KMS-11 (cell line): ENCODE results near the gene ITGB5.

ENCODE experiments used
- H2AFZ ChIP-seq: fragments of 200-600 bp; sonication (generic); 2 replicates; pipeline ENCODE4 v1.6.1; 2016; ENCODE audit warnings: antibody characterized with exemption, mixed run types, low read depth
- H3K27ac ChIP-seq: fragments of 200-600 bp; sonication (generic); 2 replicates; pipeline ENCODE4 v1.6.1; 2016; ENCODE audit warnings: mild to moderate bottlenecking, mixed run types
- H3K27me3 ChIP-seq: fragments of 200-600 bp; sonication (generic); 2 replicates; pipeline ENCODE4 v1.6.1; 2017; ENCODE audit warnings: mild to moderate bottlenecking, low read depth, mixed run types, moderate library complexity; ENCODE audit not compliant: insufficient read depth
- H3K36me3 ChIP-seq: fragments of 200-600 bp; sonication (generic); 2 replicates; pipeline ENCODE4 v1.6.1; 2017; ENCODE audit warnings: mild to moderate bottlenecking, mixed run types; ENCODE audit not compliant: insufficient read depth
- H3K4me1 ChIP-seq: fragments of 200-600 bp; sonication (generic); 2 replicates; pipeline ENCODE4 v1.6.1; 2016; ENCODE audit warnings: mild to moderate bottlenecking, low read depth, mixed run types; ENCODE audit not compliant: poor library complexity, severe bottlenecking
- H3K4me2 ChIP-seq: fragments of 200-600 bp; sonication (generic); 2 replicates; pipeline ENCODE4 v1.7.0; 2016; ENCODE audit warnings: mild to moderate bottlenecking, mixed run types
- H3K4me3 ChIP-seq: fragments of 200-600 bp; sonication (generic); IDR thresholded peaks from 2 replicates; pipeline ENCODE4 v1.6.1; 2017; ENCODE audit warnings: low read depth, low read length, mixed read lengths; ENCODE audit not compliant: insufficient read depth
- H3K79me2 ChIP-seq: fragments of 200-600 bp; sonication (generic); 2 replicates; pipeline ENCODE4 v1.6.1; 2016; ENCODE audit warnings: low read depth, mixed run types; ENCODE audit not compliant: insufficient read depth
- H3K9ac ChIP-seq: fragments of 200-600 bp; sonication (generic); 2 replicates; pipeline ENCODE4 v1.6.1; 2016; ENCODE audit warnings: mild to moderate bottlenecking, mixed run types
- H4K20me1 ChIP-seq: fragments of 200-600 bp; sonication (generic); 2 replicates; pipeline ENCODE4 v1.6.1; 2016; ENCODE audit warnings: mild to moderate bottlenecking, mixed run types; ENCODE audit not compliant: insufficient read depth
- CTCF ChIP-seq: fragments of 200-600 bp; sonication (generic); conservative IDR thresholded peaks from 2 replicates; pipeline ENCODE4 v1.6.1; 2017; ENCODE audit warnings: low read depth, mild to moderate bottlenecking, antibody characterized with exemption, low read length, moderate library complexity, mixed read lengths

Gene ITGB5

GRCh38 chr3:124850633-124851032 is 36.5 kb downstream of the ITGB5 start:
- Histone ChIP-seq H3K4me1 (peaks cover 11% of the 10 kb centered on the region), H3K9ac (no peak overlapping the region), H3K4me2 (no peak overlapping the region), H3K4me3 (no peak overlapping the region), H2AFZ (no peak overlapping the region), H3K27me3 (no peaks in the 10 kb centered on the region), H4K20me1 (no peaks in the 10 kb centered on the region), H3K36me3 (no peaks in the 10 kb centered on the region), H3K27ac (no peak overlapping the region), H3K79me2 (0 out of 2 replicates have a peak, but pooled peaks cover 11% of the 10 kb centered on the region)
- no peak for TF ChIP-seq CTCF

GRCh38 chr3:124850212-124850611 is 37.0 kb downstream of the ITGB5 start:
- Histone ChIP-seq H3K27me3 (no peaks in the 10 kb centered on the region), H3K4me2 (no peak overlapping the region)
- no peak for TF ChIP-seq CTCF

GRCh38 chr3:124848300-124848699 is 38.9 kb downstream of the ITGB5 start:
- no peak for TF ChIP-seq CTCF
- H3K27ac ChIP-seq = no peak overlapping the region
- H3K9ac ChIP-seq = no peak overlapping the region
- H3K36me3 ChIP-seq = no peaks in the 10 kb centered on the region
- H3K27me3 ChIP-seq = no peaks in the 10 kb centered on the region
- H3K4me2 ChIP-seq = no peak overlapping the region
- H4K20me1 ChIP-seq = no peaks in the 10 kb centered on the region
- 0 out of 2 replicates have a peak, but pooled peaks cover 8% of the 10 kb centered on the region for H3K79me2 ChIP-seq
- H3K4me1 ChIP-seq = peaks cover 14% of the 10 kb centered on the region
- no peak overlapping the region for H3K4me3 ChIP-seq
- H2AFZ ChIP-seq = no peak overlapping the region

More at GRCh38 chr3:124850212-124850611, 37.0 kb downstream of the ITGB5 start:
- 0 out of 2 replicates have a peak, but pooled peaks cover 11% of the 10 kb centered on the region for H3K79me2 ChIP-seq
- no peaks in the 10 kb centered on the region for H4K20me1 ChIP-seq
- H3K9ac ChIP-seq = no peak overlapping the region
- H2AFZ ChIP-seq = no peak overlapping the region
- H3K36me3 ChIP-seq = no peaks in the 10 kb centered on the region
- H3K27ac ChIP-seq = no peak overlapping the region
- no peak overlapping the region for H3K4me3 ChIP-seq
- peaks cover 14% of the 10 kb centered on the region for H3K4me1 ChIP-seq

- Histone ChIP-seq H3K9ac (no peak overlapping the region), H3K4me3 (no peak overlapping the region), H3K4me1 (peaks cover 14% of the 10 kb centered on the region), H2AFZ (no peak overlapping the region), H3K4me2 (no peak overlapping the region), H3K27me3 (no peaks in the 10 kb centered on the region), H3K27ac (no peak overlapping the region), H3K36me3 (no peaks in the 10 kb centered on the region), H4K20me1 (no peaks in the 10 kb centered on the region), H3K79me2 (0 out of 2 replicates have a peak, but pooled peaks cover 5% of the 10 kb centered on the region)
- TF ChIP-seq CTCF = no peak
These were observed 39.3 kb downstream of the ITGB5 start for GRCh38 chr3:124847863-124848262.
